GM20431 (cell line): ENCODE data around the gene CDX1.

Experiments used
- in situ Hi-C: fragments of 300-500 bp; cut with MseI, MboI; formaldehyde crosslinking; loops from one replicate; pipeline ENCODE4 v1.15.0; 2020; ENCODE audit warnings: low sequenced_read_pairs; ENCODE audit not compliant: unreplicated experiment

CDX1 gene

DNA sequence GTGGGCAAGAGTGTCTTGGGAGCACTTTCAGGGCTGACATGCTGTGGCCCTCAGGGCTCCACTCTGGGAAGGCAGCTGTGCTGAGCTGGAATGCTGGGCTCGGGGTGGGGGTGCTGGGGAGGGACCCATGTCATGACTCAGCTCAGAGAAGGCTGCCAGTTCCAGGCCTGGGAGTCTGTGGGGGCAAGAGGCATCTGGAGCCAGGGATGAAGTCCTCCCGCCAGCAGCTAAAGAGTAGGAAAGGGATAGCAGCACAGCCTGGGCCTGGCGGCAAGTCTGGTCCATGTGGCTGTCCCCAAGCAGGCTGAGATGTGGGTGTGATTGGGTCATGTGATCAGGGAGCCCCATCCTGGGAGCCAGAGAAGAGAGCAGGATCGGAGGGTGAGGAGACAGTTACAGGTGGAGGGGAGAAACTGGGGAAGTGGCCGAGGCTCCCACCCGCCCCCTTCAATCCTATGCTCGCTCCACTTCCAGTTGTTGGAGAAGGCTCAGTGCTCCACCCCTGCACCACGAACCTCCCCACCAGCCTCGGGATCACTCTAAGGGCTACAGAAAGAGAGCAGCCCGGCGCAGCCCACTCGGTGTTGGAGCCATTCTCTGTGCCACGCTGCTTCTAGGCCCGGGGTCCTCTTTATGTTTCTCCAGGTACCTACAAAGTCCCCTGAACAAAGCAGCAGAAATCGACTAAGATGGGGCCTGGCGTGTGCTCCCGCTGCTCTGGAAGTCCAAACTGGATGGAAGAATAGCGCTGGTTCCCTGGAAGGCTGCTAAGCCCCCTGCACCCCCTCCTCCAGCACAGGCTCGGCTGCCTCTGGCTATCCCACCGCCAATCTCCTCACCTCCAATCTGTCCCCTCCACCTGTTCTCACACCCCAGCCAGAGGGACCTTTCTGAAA lies 23.0 kb upstream of the CDX1 start:
- in situ Hi-C loops, result no loop called here

- in situ Hi-C loops, result no loop called here
Observed at GRCh38 chr5:150144246-150144801, 22.3 kb upstream of the CDX1 start.

GRCh38 chr5:150144879-150145278 lies 21.7 kb upstream of the CDX1 start:
- in situ Hi-C loops, result no loop called here

- in situ Hi-C loops, result no loop called here
Observed at GRCh38 chr5:150146235-150146634, 20.3 kb upstream of the CDX1 start.

DNA sequence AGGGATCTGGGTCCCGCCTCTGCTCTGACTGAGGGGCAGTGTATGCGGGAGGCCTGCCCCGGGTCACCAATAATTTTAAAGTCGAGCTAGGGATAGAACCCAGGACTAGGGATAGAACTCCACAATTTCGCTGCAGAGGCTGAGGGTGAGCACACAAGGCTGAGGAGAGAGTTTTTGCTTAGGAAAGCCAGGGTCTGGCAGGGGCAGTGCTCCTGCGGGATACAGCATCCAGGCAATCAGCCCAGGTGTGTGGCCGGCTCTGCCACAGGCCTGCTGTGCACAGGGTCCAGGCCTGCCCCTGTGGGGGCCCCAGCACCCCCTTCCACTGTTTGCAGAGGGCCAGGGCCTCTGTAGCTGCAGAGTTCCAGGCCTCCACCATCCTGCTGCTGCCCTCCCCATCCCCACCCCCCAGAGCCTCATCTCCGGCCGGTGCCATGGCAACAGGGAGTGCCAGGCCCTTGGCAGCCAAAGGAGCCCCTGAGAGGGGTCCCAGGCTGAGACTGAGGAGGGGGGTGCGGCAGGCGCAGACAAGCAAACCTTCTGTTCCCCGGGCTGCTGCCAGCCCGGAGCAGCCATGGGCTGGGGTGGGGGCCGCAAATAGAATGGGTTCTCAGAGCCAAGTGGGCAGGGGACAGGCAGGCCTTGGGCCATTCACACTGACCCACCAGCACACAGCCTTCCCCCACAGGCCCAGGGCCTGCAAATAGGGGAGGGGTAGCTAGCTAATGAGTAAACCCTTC lies 19.5 kb upstream of the CDX1 start:
- in situ Hi-C loops, result no loop called here

GRCh38 chr5:150147670-150148069 lies 18.9 kb upstream of the CDX1 start:
- in situ Hi-C loops, result no loop called here

DNA sequence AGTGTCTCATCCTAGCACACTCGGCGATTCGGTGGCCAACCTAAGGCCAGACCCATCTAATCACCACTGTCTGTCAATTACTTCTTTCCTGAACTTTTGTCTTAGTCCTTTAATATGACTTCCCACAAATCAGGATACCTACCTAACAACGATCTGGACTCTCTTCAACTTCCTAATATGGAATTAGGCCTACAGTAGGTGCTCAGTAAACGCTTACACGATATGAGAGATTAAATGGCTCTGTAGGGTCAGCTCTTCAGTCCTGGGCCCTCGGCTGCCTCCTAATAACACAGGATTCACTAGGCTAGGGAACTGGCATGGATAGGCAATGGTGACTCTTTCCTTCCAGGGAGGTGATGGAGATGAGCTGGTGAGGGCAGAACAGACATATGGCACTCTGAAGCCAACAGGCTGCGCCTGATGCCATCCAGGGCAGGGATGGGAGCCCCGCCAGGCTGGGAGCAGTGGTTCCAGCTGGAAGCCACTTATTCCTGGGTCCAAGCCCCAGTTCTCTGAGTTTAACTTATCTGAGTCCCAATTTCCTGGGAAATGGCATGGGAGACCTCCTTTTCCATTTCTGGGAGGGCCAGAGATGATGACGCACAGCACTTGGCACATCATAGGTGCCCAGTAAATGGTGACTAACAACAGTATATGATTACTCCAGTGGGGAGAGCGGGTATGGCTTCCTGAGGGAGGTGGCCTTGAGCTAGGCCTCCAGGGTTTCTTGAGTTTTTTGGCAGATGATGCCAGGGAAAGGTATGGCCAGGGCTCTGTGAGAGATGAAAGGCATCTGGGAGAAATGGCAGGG lies 18.3 kb upstream of the CDX1 start:
- in situ Hi-C loops, result no loop called here

DNA sequence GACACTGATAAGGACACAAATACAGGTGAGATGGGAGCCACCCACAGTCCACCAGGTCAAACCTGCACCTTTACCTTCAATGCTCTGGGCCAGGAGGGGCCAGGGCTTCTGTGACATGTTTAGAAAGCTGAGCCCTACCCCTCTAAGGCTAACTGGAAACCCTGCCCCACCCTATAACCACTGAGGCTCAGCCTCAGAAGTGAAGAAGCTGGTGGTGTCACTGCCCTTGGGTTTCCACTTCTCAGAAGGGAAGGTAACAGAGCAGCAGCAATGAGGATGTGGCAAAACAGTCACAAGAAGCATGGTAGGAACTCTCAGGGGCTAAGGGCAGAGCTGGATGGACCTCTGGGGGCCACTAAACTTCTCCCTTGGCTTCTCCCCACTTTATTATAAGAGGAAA lies 17.0 kb upstream of the CDX1 start:
- in situ Hi-C loops, result no loop called here

- in situ Hi-C loops, result no loop called here
Observed at GRCh38 chr5:150152636-150153462, 13.7 kb upstream of the CDX1 start.

- in situ Hi-C loops, result no loop called here
Observed at GRCh38 chr5:150153483-150153882, 13.1 kb upstream of the CDX1 start.

DNA sequence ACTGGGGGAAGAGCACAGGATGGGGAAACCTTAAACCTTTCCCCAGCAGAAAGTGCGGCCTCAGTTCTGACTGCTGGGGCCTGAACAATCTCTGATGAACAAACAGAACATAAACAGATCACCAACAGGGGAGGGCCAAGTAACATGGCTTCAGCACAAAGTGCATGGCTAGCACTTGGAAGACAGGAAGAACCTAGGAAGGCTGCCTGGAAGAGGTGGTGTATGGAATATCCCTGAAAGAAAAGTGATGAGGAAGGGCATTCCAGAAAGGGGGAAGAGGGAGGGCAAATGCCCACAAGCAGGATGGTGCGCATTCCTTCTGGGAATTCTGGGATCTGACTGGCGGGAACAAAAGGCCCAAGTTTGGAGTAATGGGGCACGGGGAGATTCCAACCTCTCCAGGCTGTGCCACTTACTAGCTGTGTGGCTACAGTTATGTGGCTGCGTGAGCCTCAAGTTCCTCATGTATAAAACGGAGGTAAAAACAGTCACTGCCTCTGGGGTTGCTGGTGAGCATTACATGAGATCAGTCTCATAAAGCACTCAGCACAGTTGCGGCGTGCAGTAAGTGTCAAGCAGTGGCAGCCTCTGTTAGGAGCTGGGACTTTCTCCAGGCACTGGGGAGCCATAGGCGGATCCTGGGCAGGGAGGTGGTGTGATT lies 12.5 kb upstream of the CDX1 start:
- in situ Hi-C loops, result no loop called here

DNA sequence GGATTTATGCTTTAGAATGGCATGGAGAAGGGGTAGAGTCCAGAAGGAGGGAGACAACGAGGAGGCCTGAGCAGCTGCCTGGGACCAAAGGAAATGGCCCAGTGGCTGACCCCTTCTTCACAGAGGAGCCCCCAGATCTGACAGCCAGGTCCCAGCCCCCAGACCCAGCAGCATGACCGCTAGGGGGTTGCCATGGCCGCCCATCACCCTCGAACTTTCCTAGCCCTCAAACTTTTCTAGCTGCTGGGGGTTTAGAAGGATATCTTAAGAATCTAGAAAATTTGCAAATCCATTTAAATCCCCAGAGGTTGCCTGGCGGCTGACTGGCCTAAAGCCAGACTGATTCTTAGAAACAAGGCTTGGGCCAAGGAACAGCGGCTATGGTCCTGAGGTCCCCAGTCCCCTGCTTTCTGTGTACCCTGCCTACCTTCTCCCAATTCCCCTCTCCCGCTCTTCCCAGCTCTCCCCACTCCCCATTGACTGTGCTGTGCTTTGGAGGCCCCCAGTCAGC lies 11.9 kb upstream of the CDX1 start:
- in situ Hi-C loops, result no loop called here

- in situ Hi-C loops, result no loop called here
Observed at GRCh38 chr5:150155258-150156026, 11.1 kb upstream of the CDX1 start, which contains the start of gene PDGFRB. PDGFRB (minus strand) TSS chr5:150155845; CDS start chr5:150137047, 18,798 bp downstream.

- in situ Hi-C loops, result no loop called here
Observed at GRCh38 chr5:150156027-150156368, 10.6 kb upstream of the CDX1 start.

DNA sequence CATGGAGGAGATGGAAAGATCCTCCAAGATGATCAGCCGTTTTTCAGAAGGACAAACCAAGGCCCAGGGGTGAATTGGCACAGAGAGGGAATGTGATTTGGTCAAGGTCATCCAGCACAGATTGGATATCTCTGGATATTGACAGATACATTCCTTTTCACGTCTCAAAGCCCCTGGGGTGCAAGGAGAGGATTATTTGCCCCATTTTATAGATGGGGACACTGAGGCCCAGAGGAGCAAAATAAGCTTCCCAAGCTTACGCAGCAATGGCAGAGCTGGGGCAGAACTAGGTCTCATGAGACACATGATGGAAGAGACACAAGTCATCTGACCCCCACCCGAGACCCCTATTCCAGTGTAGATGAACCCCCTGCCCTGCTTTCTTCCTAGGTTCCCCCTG lies 10.0 kb upstream of the CDX1 start:
- in situ Hi-C loops, result no loop called here

GRCh38 chr5:150157168-150157567 lies 9.4 kb upstream of the CDX1 start:
- in situ Hi-C loops, result no loop called here

DNA sequence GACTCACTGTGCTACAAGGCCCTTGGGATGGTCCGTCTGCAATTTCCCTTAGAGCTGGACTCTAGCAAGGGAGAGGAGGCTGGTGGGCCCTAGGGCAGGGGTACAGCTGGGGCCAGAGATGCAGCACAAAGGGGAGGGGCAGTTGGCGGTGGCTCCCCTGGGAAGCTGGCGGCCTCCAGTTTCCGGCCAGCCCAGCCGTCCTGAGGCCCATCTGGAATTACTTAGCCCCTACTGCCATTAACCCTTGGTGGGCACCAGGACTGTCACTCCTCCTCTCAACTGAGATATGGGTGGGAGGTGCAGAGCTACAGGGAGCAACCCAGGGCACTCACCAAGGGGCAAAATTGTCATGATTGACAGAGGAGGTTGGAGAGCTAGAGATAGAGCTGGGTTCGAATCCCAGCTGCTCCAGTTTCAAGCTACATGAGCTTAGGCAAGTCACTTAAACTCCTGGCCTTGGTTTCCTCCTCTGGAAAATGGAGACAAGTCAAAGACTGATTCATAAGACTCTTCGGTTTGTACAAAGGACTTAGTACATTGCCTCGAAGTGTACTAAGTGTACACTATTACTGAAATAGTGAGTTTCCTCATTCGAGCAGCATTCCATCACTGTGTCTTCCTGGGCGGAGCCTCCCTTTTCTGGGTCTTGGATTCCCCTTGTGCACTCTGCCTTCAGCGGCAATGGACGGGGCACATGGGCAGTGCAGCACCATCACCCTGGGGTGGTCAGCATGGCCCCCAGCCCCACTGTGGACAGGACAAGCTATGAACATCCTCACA lies 8.2 kb upstream of the CDX1 start:
- in situ Hi-C loops, result no loop called here
